HUES64 (cell line): ENCODE data around the gene STARD8.

Experiments used
- H3K27ac ChIP-seq: 2 replicates; pipeline ENCODE4 v1.7.0; 2013; ENCODE audit warnings: low read depth, low read length, inconsistent platforms
- H3K27me3 ChIP-seq: 2 replicates; pipeline ENCODE4 v1.6.1; 2013; ENCODE audit warnings: mild to moderate bottlenecking, low read length; ENCODE audit not compliant: insufficient read depth
- H3K36me3 ChIP-seq: 2 replicates; pipeline ENCODE4 v1.6.1; 2013; ENCODE audit warnings: mild to moderate bottlenecking, low read length; ENCODE audit not compliant: insufficient read depth
- H3K4me1 ChIP-seq: 2 replicates; pipeline ENCODE4 v1.6.1; 2013; ENCODE audit warnings: mild to moderate bottlenecking, low read length, moderate library complexity; ENCODE audit not compliant: insufficient read depth
- H3K4me3 ChIP-seq: 2 replicates; pipeline ENCODE4 v1.5.1; 2013; ENCODE audit warnings: mild to moderate bottlenecking, low read length, moderate library complexity
- H3K9ac ChIP-seq: 2 replicates; pipeline ENCODE4 v1.6.1; 2013; ENCODE audit warnings: mild to moderate bottlenecking, low read depth, low read length
- H3K9me3 ChIP-seq: 2 replicates; pipeline ENCODE4 v1.6.1; 2013; ENCODE audit warnings: low read depth, low read length; ENCODE audit not compliant: insufficient read depth
- WGBS: fragments of 150-250, 120-280 bp; methylation state at CpG from one replicate; pipeline ENCODE4 v1.1.7; 2013; ENCODE audit warnings: missing lambda C conversion rate; 5-methylcytosine and 5-hydroxymethylcytosine counted together

STARD8 gene

DNA sequence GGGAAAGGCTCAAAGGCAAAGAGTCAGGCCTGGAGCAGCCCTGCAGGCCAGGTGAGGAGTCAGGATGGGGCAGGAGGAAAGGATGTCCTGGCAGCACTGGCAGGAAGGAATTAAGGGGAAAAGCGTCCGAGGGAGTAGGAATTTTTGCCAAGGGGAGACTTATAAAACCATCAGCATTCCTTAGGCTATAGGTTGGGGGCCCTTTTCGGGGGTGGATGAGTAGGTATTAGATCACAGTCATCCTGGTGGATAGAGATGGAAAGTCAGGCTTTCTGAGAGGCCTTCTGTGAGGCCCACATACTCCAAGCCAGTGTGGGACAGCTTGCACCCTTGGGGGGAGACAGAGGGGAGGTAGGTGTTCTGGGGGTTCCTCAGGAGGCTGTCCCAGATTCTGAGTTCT is 12.3 kb downstream of the STARD8 start:
- no peak overlapping the region for H3K9ac ChIP-seq
- H3K36me3 ChIP-seq, result no peaks in the 10 kb centered on the region
- peaks cover 8% of the 10 kb centered on the region; the same call in 1 of the 2 replicates for H3K4me1 ChIP-seq
- H3K27me3 ChIP-seq, result no peaks in the 10 kb centered on the region
- H3K9me3 ChIP-seq, result no peaks in the 10 kb centered on the region
- no peak overlapping the region for H3K27ac ChIP-seq
- H3K4me3 ChIP-seq, result no peak overlapping the region
- 92% methylated on average over 3 of the region's 3 CpGs for WGBS

GRCh38 chrX:68660746-68661145 is 13.3 kb downstream of the STARD8 start:
- no peak overlapping the region for H3K27ac ChIP-seq
- no peaks in the 10 kb centered on the region for H3K36me3 ChIP-seq
- WGBS, result 80% methylated on average over 4 of the region's 4 CpGs
- H3K4me3 ChIP-seq, result no peak overlapping the region
- no peaks in the 10 kb centered on the region for H3K9me3 ChIP-seq
- no peaks in the 10 kb centered on the region for H3K27me3 ChIP-seq
- H3K9ac ChIP-seq, result no peak overlapping the region
- peaks cover 8% of the 10 kb centered on the region; the same call in 1 of the 2 replicates for H3K4me1 ChIP-seq

DNA sequence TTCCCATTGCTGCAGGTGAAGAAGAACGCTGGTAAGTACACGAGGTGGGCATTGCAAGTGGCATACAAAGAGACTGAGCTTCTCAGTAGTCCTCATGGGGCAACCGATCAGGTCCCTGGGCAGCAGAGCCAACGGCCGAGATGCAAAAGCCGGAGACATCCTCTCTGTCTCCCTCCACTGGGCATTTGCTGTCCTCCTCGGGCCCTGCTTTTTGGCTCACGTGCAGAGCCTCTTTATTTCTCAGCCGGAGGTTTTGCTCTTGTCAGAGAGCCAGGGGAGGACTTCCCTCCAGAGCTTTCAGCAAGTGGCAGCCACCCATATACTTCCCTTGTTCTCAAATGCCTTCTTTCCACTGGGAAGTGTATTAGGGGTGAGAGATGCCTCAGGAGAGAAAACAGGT is 18.0 kb downstream of the STARD8 start:
- Histone ChIP-seq H3K4me1 (peaks cover 11% of the 10 kb centered on the region; the same call in 1 of the 2 replicates), H3K4me3 (no peak overlapping the region), H3K9ac (no peak overlapping the region), H3K36me3 (no peaks in the 10 kb centered on the region), H3K27me3 (no peaks in the 10 kb centered on the region), H3K9me3 (no peaks in the 10 kb centered on the region), H3K27ac (no peak overlapping the region)
- 69% methylated on average over 9 of the region's 9 CpGs for WGBS

DNA sequence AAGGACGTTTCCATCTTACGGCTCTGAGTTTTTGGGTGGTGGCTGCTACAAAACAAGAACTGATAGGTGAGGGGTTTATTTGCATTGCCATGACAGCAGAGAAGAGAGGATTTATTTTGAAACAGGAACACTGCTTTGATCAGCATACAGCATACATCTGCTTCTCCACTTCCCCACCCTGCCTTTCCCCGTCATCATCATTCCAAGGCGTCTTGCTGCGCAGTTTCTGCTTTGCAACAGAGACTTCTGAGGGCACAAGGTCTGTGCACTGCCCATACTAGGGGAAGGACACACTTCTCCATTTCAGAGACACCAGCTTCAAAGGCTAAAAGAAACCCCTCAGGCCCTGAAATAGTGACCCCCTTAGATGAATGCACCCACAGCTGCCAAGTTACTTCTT is 19.1 kb downstream of the STARD8 start:
- no peaks in the 10 kb centered on the region for H3K9me3 ChIP-seq
- WGBS, result 97% methylated on average over 5 of the region's 5 CpGs
- H3K4me1 ChIP-seq, result peaks cover 11% of the 10 kb centered on the region; the same call in 1 of the 2 replicates
- no peak overlapping the region for H3K4me3 ChIP-seq
- H3K9ac ChIP-seq, result no peak overlapping the region
- H3K36me3 ChIP-seq, result no peaks in the 10 kb centered on the region
- H3K27me3 ChIP-seq, result no peaks in the 10 kb centered on the region
- no peak overlapping the region for H3K27ac ChIP-seq

- no peaks in the 10 kb centered on the region for H3K27me3 ChIP-seq
- 44% methylated on average over 9 of the region's 10 CpGs for WGBS
- no peak overlapping the region for H3K9ac ChIP-seq
- H3K4me3 ChIP-seq, result no peak overlapping the region
- peak overlapping the region; percentile 19; the same call in 1 of the 2 replicates for H3K27ac ChIP-seq
- H3K9me3 ChIP-seq, result no peaks in the 10 kb centered on the region
- H3K4me1 ChIP-seq, result peaks cover 30% of the 10 kb centered on the region
- H3K36me3 ChIP-seq, result no peaks in the 10 kb centered on the region
These were observed 21.8 kb downstream of the STARD8 start for GRCh38 chrX:68669094-68669860.

GRCh38 chrX:68669871-68670270 is 22.4 kb downstream of the STARD8 start:
- Histone ChIP-seq H3K9ac (no peak overlapping the region), H3K27me3 (no peaks in the 10 kb centered on the region), H3K9me3 (no peaks in the 10 kb centered on the region), H3K4me3 (no peak overlapping the region), H3K27ac (no peak overlapping the region), H3K4me1 (peaks cover 30% of the 10 kb centered on the region), H3K36me3 (no peaks in the 10 kb centered on the region)
- WGBS, result 82% methylated on average over 2 of the region's 3 CpGs

GRCh38 chrX:68671221-68671620 is 23.8 kb downstream of the STARD8 start:
- H3K27ac ChIP-seq, result no peak overlapping the region
- H3K4me1 ChIP-seq, result peaks cover 30% of the 10 kb centered on the region
- H3K9me3 ChIP-seq, result no peaks in the 10 kb centered on the region

DNA sequence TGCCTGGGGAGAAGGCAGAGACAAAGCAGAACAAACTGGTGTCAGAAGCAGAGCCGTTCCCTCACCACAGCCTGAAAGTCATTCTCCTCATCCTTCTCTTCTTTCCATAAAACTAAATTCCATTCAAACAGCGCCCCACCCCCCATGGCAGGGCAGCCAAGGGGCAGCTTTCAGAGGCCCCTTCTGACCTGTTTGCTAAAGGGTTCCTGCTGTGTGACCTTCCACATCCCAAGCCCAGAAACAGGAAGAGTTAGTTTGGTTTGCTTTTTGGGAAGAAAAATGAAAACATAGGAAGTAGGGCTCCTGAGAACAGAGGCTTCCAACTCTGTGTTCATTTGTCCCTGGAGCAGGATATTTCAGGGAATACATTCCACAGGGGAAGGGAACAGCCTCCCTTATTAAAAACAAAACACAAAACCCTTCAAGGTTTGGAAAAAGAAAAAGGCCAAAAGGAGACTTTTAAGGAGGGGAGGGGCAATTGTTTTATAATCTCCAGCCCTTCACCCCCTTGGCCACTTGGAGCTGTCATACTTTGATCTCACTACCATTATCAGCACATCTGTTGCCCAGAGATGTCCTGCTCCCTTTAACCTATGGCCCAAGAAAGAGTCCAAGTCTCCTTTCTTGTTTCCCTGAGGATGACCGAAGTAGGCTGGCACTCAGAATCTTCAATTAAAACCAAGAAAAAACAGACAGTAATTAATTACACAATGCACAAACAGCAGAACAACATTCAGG is 25.3 kb downstream of the STARD8 start:
- Histone ChIP-seq H3K9me3 (no peaks in the 10 kb centered on the region), H3K4me3 (no peak overlapping the region; the same call in 1 of the 2 replicates), H3K27ac (peak overlapping the region; percentile 71; the same call in 1 of the 2 replicates), H3K9ac (no peak overlapping the region), H3K36me3 (no peaks in the 10 kb centered on the region), H3K4me1 (peaks cover 30% of the 10 kb centered on the region), H3K27me3 (no peaks in the 10 kb centered on the region)
- WGBS, result 40% methylated on average over 3 of the region's 3 CpGs

More at GRCh38 chrX:68671221-68671620, 23.8 kb downstream of the STARD8 start:
- H3K27me3 ChIP-seq, result no peaks in the 10 kb centered on the region
- H3K4me3 ChIP-seq, result no peak overlapping the region
- H3K9ac ChIP-seq, result no peak overlapping the region
- no peaks in the 10 kb centered on the region for H3K36me3 ChIP-seq

- Histone ChIP-seq H3K9me3 (no peaks in the 10 kb centered on the region), H3K4me1 (peaks cover 27% of the 10 kb centered on the region), H3K27me3 (no peaks in the 10 kb centered on the region), H3K9ac (no peak overlapping the region), H3K36me3 (no peaks in the 10 kb centered on the region), H3K4me3 (no peak overlapping the region), H3K27ac (no peak overlapping the region)
- WGBS, result 80% methylated on average over 2 of the region's 4 CpGs
These were observed 28.1 kb downstream of the STARD8 start for GRCh38 chrX:68675571-68675970.

GRCh38 chrX:68676335-68676734 is 28.9 kb downstream of the STARD8 start:
- no peak overlapping the region for H3K27ac ChIP-seq
- WGBS, result 69% methylated on average over 2 of the region's 3 CpGs
- no peaks in the 10 kb centered on the region for H3K27me3 ChIP-seq
- H3K9me3 ChIP-seq, result no peaks in the 10 kb centered on the region
- H3K4me1 ChIP-seq, result peaks cover 27% of the 10 kb centered on the region
- no peaks in the 10 kb centered on the region for H3K36me3 ChIP-seq
- H3K4me3 ChIP-seq, result no peak overlapping the region
- no peak overlapping the region for H3K9ac ChIP-seq

DNA sequence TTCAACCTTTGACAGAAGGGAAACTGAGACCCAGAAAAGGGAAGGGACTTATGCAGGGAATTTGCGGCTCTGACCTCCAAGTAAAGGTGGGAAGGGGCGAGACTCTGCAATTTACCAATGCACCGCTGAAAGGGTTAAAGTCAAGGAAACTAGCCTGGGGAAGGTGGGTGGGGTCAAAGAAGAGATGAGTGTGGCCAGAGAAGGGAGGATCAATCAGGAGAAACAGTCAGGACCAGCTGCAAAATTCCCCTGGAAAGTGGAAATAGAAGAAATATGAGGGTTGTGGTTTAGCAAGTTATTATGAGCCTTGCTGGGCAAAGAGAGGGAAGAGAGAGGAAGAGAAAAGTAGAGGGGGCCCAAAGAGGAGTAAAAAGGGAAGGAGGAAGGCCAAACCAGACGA is 30.5 kb downstream of the STARD8 start:
- Histone ChIP-seq H3K9ac (no peak overlapping the region), H3K4me1 (peaks cover 15% of the 10 kb centered on the region), H3K27ac (no peak overlapping the region), H3K27me3 (no peaks in the 10 kb centered on the region), H3K9me3 (no peaks in the 10 kb centered on the region), H3K4me3 (no peak overlapping the region), H3K36me3 (no peaks in the 10 kb centered on the region)
- 20% methylated on average over 4 of the region's 4 CpGs for WGBS
